ENCODE measurements around the gene CREG1. TPM values are rescaled to one million over a fixed set of nuclear protein-coding genes. Genes with fewer than 3 reads are reported as not detected.

The CREG1 gene
- total RNA-seq, 1 donor from 2014 or later = 36.0 TPM

- H4K20me1 ChIP-seq (ENCODE audit: insufficient read depth, low read length) = no peaks in the 10 kb centered on the region
- no peak for TF ChIP-seq CTCF (IDR thresholded peaks at IDR 0.05; ENCODE audit: insufficient read depth, low read depth, low read length)
- H3K4me1 ChIP-seq (ENCODE audit: insufficient read depth, low read length) = no peaks in the 10 kb centered on the region
- no peaks in the 10 kb centered on the region for H3K36me3 ChIP-seq (ENCODE audit: insufficient read depth, low read length)
- Mint-ChIP-seq H3K36me3 (ENCODE audit: low read depth, unreplicated experiment) (no peaks in the 10 kb centered on the region), H3K4me1 (ENCODE audit: low read depth, unreplicated experiment) (peaks cover 4% of the 10 kb centered on the region), H3K27me3 (ENCODE audit: low read depth, unreplicated experiment) (peaks cover 15% of the 10 kb centered on the region), H3K9me3 (ENCODE audit: unreplicated experiment) (no peaks in the 10 kb centered on the region), H3K27ac (ENCODE audit: unreplicated experiment) (no peak overlapping the region), H3K4me3 (ENCODE audit: unreplicated experiment) (no peak overlapping the region)
- no peak overlapping the region for H3K9ac ChIP-seq (ENCODE audit: low read length)
- peaks cover 9% of the 10 kb centered on the region for H3K27me3 ChIP-seq (ENCODE audit: insufficient read depth, low read length)
- H2AFZ ChIP-seq (ENCODE audit: low read depth, low read length) = no peak overlapping the region
- no peak for FAIRE-seq
- no peak overlapping the region for H3K27ac ChIP-seq (ENCODE audit: low read depth, low read length)
- no peak overlapping the region for H3K4me3 ChIP-seq (ENCODE audit: insufficient read depth, low read depth, low read length)
- no peaks in the 10 kb centered on the region for H3K9me3 ChIP-seq (ENCODE audit: insufficient read depth, low read depth, low read length)
- no peak for DNase-seq (ENCODE audit: low read depth)
- no peaks in the 10 kb centered on the region for H3K79me2 ChIP-seq (ENCODE audit: insufficient read depth, low read length)
- no peak overlapping the region for H3K4me2 ChIP-seq (ENCODE audit: low read length)
These were observed 49.1 kb downstream of the CREG1 start for GRCh38 chr1:167504467-167504827.

DNA sequence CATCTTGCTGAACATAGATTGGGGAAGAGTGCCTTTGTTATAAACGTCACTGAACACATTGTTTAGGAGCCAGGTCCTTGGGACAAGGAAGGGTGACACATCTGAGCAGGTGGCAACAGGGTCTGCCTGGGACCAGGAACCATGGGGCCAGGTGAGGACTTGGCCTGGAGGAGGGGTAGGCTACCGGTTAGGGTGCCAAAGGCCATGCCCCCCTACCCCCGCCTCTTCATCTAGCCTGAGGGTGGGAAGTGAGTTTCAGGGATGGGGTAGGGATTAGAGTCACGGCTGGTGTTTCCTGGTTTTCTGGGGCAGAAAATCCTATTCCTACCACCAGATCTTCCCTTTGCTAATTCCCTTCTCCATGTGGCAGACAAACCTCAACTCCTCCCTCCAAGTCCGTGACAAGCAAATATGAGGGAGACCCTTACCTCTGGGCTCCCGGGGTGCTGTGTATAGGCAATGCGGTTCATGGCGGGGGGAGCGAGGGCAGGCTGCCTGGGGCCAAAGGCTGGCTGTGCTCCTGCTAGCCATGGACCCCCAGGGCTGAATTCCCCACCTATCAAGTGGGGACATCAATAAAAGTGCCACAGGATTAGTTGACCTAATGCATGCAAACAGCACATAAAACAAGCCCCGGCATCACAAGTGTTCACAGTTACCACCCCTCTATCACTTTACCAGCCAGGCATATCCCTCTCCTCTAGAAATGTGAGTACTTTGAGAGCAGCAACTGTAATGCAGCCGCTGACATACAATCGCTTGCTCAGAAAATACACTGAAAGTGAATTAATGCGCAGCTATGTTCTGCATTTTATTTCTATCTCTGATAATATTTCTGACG is 49.7 kb downstream of the CREG1 start:
- no peak for DNase-seq (ENCODE audit: low read depth)
- peaks cover 15% of the 10 kb centered on the region for H3K27me3 Mint-ChIP-seq (ENCODE audit: low read depth, unreplicated experiment)

More for the DNA sequence above, 49.7 kb downstream of the CREG1 start:
- H3K4me1 ChIP-seq (ENCODE audit: insufficient read depth, low read length) = no peaks in the 10 kb centered on the region
- H3K9me3 ChIP-seq (ENCODE audit: insufficient read depth, low read depth, low read length) = no peaks in the 10 kb centered on the region
- FAIRE-seq = no peak
- no peak overlapping the region for H3K4me2 ChIP-seq (ENCODE audit: low read length)
- no peak overlapping the region for H3K4me3 ChIP-seq (ENCODE audit: insufficient read depth, low read depth, low read length)
- no peak overlapping the region for H3K9ac ChIP-seq (ENCODE audit: low read length)
- TF ChIP-seq EZH2 (IDR thresholded peaks at IDR 0.05; ENCODE audit: insufficient read depth, low read length) (no peak), CTCF (IDR thresholded peaks at IDR 0.05; ENCODE audit: insufficient read depth, low read depth, low read length) (no peak)
- H3K36me3 ChIP-seq (ENCODE audit: insufficient read depth, low read length) = no peaks in the 10 kb centered on the region
- Mint-ChIP-seq H3K9me3 (ENCODE audit: unreplicated experiment) (no peaks in the 10 kb centered on the region), H3K36me3 (ENCODE audit: low read depth, unreplicated experiment) (no peaks in the 10 kb centered on the region), H3K27ac (ENCODE audit: unreplicated experiment) (no peak overlapping the region), H3K4me1 (ENCODE audit: low read depth, unreplicated experiment) (peaks cover 5% of the 10 kb centered on the region), H3K4me3 (ENCODE audit: unreplicated experiment) (no peak overlapping the region)
- H3K79me2 ChIP-seq (ENCODE audit: insufficient read depth, low read length) = no peaks in the 10 kb centered on the region
- H2AFZ ChIP-seq (ENCODE audit: low read depth, low read length) = no peak overlapping the region
- H3K27ac ChIP-seq (ENCODE audit: low read depth, low read length) = no peak overlapping the region
- H4K20me1 ChIP-seq (ENCODE audit: insufficient read depth, low read length) = no peaks in the 10 kb centered on the region
- peaks cover 9% of the 10 kb centered on the region for H3K27me3 ChIP-seq (ENCODE audit: insufficient read depth, low read length)
